CD4-positive, alpha-beta T cell treated with Interleukin-15 for 1 hour (primary cell): ENCODE results near the gene PRSS56.

ENCODE experiments used
- DNase-seq: peaks from one replicate; pipeline ENCODE4 v3.0.0-alpha.2; 2020

The PRSS56 gene

DNA sequence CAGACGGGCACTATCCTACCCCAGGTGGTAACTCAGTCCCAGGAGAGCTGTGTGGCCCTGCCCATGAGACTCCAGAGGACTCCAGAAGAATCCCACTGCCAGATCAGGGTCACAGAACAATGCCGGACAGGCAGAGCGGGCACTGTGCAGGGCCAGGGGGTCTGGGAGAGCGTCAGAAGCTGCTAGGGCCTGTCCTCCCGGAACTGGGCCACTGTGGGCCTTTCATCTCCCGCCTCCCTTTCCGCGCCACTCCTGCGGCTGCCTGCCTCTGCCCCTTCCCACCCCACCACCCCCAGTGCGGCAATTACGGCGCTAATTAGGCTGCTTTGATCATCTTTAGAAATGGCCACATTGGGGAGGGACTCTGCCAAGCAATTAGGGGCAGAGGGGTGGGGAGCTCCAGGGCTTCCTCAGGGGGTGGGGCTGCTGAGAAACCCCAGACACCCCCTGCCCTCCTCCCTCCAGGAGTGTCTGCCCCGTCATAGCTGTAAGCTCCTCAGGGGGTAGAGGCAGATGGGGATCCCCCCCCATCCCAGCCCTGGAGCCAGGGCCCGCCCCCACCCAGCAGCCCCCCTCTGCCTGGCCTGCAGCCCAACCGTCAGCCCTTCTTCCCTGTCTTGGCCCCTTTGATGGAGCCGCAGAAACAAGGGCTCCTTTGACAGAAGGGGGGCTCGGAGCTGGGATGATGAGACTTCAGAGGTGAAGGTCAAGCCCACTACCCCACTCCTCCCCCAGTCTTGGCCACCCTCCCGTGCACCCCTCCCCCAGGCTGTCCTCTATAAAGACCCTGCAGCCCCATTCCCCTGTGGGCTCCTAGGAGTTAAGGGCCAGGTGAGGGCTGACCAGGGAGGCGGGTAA, at the start of gene PRSS56:
PRSS56 (plus strand) TSS at position 808 of the 858 bp plus-strand sequence. CDS start 211 bp downstream, outside the sequence.
- DNase-seq = no peak

DNA sequence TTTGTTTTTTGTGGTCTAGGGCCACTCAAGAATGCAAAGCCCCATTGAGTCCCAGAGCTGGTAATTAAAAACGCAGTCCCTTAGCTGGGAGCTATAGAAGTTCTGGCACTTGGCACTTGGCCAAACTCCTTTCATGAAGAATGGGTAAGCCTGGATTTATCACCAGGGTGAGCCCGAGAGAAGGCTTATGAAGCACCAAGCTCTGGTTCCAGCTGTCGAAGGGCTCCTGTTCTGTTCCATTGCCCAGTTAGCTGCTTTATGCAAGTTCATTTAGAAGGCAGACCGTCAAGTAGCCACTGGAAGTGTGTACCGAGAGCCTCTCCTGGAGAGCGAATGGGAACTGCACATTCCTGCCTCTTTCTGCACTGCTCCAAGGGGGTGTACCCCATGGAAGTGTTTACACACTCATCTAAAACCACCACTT, 46.7 kb upstream of the PRSS56 start:
- no peak for DNase-seq

DNA sequence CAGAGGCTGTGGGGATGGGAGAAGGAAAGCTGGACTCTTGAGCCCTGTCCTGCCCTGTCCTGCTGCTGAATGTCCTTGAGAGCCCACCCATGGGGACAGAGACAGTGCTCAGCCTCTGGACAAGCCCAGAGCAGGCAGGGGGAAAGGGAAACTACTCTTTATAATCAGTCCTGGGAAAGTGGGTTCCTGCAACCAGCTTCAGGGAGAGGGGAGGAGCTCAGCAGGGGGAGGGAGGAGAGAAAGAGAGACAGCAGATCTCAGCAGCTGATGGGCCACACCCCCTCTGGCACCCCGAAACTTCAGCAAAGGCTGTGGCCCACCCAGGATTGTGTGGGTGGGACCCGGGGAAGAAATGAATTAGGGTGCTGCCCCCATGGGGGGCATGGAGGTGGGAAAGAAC, 44.1 kb upstream of the PRSS56 start:
- DNase-seq = no peak

DNA sequence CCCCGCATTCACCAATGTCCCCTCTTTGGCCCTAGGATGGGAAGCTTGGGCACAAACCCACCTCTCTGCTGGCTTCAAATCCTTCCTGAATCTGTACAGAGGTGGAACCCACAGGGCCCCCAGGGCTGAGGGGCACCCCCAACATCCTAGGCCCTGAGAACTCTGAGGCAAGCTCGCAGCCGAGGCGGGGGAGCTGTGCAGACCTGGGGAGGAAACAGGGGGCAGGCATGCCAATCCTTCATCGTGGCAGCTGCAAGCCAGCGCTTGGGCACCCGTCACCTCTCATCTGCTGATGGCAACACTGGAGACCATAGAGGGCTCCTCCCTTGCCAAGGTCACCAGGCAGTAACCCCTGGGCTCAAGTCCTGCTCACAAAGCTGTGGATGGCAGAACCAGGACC, 43.4 kb upstream of the PRSS56 start:
- no peak for DNase-seq

DNA sequence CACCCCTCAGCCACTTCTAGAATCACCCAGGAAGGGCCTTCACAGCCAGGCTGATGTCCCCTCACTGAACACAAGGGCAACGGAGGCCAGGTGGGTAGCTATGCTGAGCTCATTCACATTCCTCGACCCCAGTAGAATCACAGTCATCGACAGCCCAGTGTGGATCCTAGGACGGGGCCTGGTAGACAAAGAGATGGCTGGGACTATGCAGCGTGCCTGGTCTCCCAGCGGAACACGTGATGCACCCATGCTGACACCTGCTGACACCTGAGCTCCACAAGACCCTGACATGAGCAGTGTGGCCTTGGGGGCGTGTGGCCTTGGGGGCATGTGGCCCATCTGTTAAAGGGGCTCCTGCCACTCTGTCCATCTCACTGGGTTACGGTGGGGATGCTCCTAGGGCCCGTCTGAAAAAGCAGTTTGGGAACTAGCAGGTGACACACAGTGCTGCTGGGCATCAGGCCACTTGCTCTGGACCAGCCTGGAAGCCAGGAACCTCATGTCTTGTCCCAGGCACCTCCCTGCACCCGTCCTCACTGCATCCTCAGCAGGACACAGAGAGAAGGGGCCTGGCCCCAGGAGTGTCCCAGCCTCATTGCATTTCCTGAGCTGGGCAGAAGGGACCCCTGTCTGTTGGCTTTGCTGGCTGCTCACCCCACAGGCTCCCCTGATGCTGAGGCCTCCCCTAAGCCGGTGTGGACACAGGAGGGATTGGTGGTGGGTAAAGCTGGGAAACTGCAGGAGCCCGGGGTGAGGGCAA, 42.3 kb upstream of the PRSS56 start:
- DNase-seq = peak; percentile 1

DNA sequence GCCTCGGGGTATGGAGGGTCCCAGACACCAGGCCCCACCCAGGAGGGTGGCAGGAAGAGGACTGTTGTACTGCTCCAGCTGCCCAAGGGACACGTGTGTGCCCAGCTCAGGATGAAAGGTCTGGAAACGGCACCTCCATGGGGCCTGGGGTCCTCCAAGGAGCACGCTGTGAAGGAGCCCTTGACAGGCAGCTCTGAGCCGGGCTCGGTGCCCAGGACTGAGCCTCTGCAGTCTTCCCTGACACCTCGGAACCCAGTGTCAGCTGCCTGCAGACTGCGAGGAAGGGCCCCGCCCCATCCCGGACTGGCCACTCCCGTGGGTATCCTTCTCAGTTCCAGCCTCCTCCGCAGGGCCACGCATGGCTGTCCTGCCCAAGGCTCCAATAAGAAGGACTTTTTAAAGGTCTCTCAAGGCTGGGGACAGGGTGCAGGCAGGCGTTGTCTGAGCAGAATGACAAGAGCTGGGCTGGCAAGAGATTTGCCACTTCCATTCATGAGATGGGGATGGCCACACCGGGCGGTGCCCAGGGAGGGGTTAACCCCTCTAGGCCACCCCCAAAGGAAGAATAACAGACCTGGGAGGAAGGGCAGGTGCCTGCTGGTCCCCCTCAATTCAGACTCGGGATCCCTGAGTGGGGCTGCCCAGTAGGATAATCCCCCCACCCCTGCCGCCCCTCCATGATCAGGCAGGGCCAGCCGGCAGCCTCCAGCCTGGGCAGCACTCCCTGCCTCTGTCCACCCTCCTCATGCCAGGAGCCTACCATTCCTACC, 41.4 kb upstream of the PRSS56 start:
- peak; percentile 2 for DNase-seq

DNA sequence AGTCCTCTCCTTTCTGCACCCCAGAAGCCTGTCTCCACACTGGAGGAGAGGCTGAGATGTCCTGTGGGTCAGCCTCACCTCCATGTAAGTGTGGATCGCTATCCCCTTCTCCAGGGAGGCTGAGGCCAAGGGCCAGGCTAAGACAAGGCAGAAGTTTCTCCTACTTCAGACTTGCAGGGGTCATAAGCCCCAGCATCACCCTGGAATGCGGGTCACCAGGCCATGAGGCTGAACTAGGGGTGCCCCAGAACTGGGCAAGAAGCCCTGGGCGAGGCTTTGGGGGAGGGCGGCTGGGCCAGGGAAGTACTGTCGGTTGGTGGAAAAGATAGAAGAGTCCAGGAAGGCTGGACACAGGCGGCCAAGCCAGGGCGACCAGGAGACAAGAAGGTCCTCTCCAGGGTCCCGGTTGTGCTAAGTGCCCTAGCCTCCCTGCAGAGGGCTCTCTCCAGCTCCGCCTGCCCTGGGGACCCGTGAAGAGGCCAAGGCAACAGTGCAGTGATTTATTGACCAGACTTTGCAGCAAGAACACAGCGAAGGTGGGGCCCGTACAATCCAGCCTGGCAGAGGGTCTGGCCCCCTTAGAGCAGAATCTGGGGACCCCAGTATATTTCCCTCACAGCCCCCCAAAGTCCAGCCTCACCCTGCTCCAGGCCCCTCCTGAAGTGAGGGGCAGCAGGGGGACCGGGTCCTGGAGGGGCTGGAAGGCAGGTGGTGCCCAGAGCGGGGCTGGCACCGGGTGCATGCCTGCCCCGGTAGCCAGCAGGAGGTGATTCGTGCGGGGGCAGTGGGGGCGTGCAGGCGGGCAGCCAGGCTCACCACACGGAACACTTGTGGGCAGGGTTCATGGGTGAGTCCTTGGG, 40.6 kb upstream of the PRSS56 start:
- no peak for DNase-seq

DNA sequence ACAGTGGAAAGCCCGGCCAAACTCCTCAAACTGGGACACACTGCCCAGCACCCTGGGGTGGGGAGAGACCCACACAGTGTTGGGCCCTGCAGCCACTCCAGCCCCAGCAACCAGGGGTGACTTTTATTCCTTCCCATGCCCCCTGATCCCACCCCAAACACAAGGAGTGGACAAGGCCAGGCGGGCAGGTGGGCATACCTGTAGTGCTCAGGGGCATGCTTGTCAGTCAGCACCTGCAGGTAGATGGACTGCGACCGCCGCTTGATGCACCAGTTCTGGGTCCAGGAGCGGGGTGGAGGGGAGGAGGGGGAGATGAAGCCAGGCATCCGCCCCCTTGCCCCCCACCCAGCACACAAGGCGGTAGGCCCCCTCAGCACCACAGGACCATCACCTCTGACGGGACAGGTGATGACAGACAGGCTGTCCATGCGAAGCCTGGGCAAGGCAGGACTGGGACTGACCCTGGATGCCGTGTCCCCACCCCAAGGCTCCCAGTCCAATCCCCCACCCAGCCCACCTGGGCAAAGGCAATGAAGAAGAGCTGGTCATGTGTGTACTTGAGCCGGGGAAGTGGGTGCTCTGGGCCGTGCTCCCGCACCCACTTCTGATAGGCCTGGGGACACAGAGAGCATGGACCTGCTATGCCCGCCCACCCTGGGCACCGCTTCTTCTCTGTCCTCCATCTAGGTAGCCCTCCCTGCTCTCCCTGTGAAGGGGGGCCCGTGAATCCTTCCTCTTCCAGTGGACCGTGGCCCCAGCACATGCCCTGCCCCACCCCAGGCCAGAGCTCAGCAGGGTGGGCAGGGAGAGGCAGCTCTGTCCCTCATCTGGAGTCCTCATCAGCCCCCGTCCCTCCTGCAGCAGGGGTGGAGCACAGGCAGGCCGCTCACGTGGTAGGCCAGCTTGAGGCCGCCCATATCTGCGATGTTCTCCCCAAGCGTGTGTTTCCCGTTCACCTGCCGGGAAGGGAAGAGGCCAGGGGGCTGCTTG, 39.7 kb upstream of the PRSS56 start:
- DNase-seq = no peak

DNA sequence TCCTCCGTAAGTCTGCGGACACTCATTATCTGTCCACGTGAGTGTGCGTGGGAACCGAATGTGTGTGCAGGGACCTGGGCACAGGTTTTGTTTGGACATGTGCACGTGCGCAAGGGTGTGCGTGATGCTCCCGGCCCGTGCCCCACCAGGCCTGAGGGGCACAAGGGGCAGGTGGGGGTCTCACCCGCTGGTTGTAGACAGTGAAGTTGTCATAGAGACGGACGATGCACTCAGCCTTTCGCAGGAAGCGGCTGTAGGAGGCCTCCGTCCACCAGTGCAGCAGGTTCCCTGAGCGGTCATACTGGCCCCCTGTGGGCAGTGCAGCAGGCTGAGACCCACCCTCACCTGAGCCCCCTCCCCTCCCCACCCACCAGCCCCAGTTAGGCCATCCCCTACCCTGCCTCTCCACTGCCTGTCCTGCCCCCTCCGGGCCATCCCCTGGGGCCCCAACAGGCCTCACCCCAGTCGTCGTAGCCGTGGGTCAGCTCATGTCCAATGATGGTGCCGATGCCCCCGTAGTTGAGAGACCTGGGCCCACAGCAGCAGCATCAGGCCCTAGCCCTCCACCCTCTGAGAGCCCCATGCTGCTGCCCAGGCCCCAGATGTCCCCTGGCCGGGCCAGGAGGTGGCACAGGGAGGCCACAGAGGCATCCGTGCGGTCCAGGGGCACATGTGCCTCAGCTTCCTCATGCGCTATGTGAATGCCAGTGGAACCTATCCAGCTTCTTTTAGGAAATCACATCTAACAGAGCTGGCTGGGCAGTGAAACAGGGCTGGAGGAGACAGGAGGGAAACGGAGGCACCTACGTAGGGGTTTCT, 38.7 kb upstream of the PRSS56 start:
- no peak for DNase-seq

DNA sequence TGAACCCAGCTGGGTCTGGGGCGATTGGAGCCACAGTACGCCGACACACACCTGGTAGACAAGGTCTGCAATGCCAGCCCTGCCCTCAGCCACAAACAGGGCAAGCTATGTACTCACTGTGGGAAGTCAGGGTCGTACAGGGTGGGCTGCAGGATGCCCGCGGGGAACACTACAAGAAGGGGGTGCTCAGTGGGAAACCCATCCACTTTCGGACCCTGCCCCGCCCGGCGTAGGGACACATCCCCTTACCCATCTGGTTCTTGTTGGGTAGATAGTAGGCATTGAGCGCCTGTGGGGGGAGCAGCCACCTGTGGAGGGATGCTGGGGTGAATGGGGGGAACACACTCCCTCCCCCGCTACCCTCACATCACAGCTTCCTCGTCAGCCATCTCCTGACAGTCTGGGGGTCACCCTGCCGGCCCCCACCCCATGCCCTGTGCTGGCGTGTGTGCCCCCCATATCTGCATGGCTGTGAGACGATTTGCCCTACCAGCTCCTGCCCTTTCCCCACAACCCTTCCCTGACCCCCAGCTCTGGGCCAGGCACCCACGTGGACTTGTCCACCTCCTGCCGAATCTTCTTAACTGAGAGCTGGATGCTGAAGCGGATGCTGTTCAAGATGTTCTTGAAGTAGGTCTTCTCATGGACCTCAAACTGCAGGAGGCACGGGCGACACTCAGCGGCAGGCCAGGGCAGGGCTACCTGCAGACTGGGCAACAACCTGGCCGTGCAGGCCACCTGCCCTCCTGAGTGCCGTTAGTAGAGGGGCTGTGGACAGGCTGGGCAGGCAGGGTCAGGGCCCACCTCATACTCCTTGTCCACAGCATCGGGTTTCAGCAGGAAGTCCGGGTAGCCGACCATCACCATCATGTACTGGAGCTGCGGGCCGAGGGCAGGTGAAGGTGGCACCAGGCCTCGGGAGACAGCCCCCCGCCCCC, 37.6 kb upstream of the PRSS56 start:
- no peak for DNase-seq

DNA sequence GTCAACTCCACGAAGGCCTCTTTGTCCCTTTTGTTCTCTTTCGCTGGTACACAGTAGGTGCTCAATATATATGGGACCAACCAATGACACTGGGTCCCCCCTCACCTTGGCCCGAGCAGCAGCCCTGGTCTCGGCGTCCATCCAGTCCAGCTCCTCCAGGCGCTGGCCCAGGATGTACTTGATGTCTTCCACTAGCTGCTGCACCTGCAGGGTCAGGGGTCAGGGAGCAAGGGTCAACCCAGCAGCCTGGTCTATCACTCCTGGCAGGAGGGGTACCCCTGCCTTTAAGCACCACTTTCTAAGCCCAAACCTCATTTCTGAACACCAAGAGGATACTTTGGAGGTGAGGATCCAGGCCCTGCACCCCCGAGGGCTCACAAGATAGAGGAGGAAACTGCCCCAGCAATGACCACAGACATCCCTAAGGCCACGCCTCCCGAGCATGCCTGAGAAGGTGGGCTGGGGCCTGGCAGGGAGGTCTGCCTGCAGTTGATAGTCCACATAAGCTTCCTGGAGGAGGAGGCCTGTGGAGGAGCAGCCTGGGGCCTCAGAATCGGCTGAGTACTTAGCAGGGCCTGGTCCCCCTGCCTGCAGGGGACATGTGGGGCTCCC, 36.8 kb upstream of the PRSS56 start:
- DNase-seq = peak; percentile 13

DNA sequence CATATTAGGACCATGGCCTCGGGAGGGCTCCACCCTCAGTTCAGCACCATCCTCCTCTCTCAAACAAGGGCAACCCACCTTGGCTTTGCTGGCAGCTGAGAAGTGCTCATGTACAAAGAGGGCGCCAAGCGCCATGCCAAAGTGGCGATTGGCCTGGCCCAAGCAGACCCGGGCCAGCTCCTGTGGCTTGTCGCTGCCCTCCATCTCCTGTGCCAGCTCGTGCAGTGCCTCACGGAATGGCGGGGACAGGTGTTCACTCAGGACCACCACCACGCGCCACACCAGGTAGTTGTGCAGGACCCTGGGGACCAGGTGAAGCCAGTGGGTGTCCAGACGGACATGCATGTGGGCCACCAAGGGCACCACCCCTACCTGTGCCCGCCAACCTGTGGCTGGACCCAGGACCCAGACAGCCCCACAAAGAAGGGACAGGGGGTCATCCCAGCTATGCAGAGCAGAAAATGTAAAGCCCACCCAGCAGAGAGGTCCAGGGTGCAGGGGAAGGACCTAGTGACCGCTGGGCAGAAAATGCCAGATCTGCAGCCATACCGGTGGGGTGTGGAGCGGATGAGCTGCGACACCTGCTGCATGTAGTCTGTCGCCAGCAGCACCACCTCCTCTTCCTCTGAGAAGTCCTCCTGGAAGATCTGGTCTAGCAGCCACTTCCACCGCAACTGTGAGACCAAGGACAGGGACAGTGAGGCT, 36.1 kb upstream of the PRSS56 start:
- peak; percentile 9 for DNase-seq

DNA sequence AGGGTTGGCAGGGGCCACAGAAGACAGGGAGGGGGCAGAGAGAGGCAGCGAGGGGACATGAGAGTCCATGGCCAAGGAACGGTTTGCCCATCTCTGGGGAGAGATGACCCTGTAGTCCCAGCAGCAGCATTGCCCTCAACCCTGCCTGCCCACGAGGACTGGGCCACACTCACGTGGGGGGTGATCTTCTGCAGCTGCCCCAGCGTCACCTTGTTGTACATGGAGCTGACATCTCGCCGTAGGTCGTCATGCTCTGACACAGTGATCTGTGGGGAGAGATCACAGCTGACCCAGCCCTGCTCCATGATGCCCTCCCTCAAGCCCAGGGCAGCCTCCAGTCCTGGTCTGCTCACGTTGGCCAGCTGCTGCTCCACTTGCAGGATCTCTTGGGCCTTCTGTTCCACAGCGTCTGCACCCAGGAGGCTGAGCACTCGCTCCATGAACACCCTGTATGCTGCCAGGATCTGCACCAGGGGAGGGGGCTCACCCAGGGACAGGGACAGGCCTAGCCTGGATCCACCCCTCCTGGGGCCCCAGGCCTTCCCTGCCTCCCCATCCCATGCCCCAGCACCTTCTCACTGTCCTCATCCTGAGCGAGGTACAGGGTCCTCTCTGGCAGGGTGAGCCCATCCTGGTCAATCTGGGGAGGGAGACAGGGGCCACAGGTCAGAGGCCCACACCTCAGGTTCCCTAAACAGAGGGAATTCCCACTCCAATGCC, 35.4 kb upstream of the PRSS56 start:
- DNase-seq = no peak

DNA sequence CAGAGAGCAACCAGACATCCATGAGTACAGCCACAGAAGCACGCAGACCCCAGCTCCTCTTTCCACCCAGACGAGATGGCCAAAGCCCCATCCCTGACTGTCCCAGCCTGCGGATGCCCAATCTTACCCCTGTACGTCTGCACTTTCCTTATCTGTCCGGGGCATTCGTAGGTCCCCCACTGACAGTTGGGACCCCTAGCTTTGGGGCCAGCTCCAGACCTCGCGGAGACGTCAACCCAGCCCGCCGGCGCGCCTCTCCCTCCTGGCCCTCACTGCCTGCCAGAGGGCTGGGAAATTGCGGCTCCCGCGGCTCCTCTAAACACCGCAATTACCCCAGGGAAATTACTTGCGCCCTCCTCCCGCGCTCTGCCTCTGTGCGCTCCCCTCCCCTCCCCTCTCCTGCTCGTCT, 34.8 kb upstream of the PRSS56 start:
- no peak for DNase-seq

DNA sequence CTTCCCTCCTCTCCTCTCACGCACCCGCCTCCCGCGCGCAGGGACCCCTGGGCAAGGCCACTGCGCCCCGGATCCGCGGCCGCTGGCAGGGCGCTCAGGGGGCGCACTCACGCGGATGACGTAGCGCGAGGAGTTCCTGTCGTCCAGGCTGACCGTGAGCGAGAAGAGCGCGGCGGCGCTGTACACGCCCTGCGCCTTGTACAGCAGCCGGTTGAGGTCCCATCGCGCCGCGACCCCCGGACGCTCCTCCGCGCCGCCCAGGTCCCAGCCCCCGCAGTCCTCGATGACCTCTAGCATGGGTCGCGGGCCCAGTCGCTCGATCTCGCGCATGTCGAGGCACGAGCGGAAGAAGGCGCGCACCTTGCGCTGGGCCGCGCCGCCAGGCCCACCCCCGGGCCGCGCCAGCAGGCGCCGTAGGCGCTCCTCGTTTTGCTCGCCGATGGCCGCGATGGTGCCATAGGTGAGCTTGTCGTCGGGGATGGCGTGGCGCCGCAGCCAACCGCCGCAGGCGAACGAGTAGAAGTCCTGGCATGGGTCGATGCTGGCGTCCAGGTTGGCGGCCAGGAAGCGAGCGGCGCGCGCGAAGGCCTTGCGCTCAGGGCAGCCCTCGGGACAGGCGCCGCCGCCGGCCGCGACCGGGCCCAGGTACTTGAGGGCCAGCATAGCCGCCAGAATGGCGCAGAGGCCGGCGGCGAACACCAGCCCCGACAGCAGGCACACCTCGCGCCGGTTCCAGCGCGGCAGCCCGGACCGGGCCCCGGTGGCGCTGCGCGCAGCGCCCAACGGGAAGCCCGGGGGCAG, 34.2 kb upstream of the PRSS56 start:
- no peak for DNase-seq
